Testis (tissue), 3 donors: ENCODE measurements around the gene ZCCHC7. TPM values are rescaled to one million over a fixed set of nuclear protein-coding genes. Genes with fewer than 3 reads are reported as not detected.

Experiments used
- DNase-seq: peaks from one replicate; pipeline ENCODE4 v3.0.0-alpha.2; 2019
- H3K27ac ChIP-seq, 2 donors: fragments of 200-600 bp; sonication (generic); one replicate each; pipeline ENCODE4 v1.5.1; 2019
- H3K27me3 ChIP-seq: fragments of 200-600 bp; sonication (generic); one replicate; pipeline ENCODE4 v1.5.1; 2019
- H3K36me3 ChIP-seq: fragments of 200-600 bp; sonication (generic); one replicate; pipeline ENCODE4 v1.5.1; 2017; ENCODE audit warnings: low read depth; ENCODE audit errors: missing control alignments
- H3K4me1 ChIP-seq: fragments of 200-600 bp; sonication (generic); one replicate; pipeline ENCODE4 v1.5.1; 2019
- H3K4me3 ChIP-seq, 2 donors: fragments of 200-600 bp; sonication (generic); one replicate each; pipeline ENCODE4 v1.5.1; 2017 to 2019
- H3K9me3 ChIP-seq: fragments of 200-600 bp; sonication (generic); one replicate; pipeline ENCODE4 v1.5.1; 2017
- POLR2A ChIP-seq: fragments of 450-650 bp; IDR thresholded peaks from one replicate; pipeline ENCODE4 v1.6.1; 2017; ENCODE audit warnings: antibody characterized with exemption, mild to moderate bottlenecking, moderate library complexity
- WGBS, 2 donors: methylation state at CpG; one replicate each; pipeline ENCODE4 v1.1.5; 2018; 5-methylcytosine and 5-hydroxymethylcytosine counted together
- intact Hi-C: fragments of 100-400 bp; cut with DNase I; formaldehyde crosslinking; loops from one replicate; pipeline ENCODE4 v1.15.1; 2023; ENCODE audit warnings: low total_unique reads
- polyA plus RNA-seq: library from polyadenylated mRNA; stranded (reverse); fragments of 350-450 nt; fragmentation: Illumina TruSeq; extraction: RNeasy Lipid Tissue Mini Kit (QIAGEN cat#74804); gene quantifications from one replicate; pipeline ENCODE4 v1.2.3, GENCODE V29; 2014; ENCODE audit warnings: low read depth, low replicate concordance; ENCODE audit not compliant: insufficient read depth
- total RNA-seq, 2 donors: library from RNA; depleted of rRNA; stranded (reverse); fragments of >200 nt; gene quantifications; one replicate each; pipeline ENCODE4 v1.2.3, GENCODE V29; 2016
- TF ChIP-seq, protein P1 (sequence below), 3 experiments: fragments of 450-650 bp in 2 of 3; fragments of 200-600 bp in 1 of 3; sonication (generic) in 1 of 3; IDR thresholded peaks; one replicate each; pipeline ENCODE4 v1.5.1; 2016 to 2019; ENCODE audit warnings: antibody characterized with exemption in 3 of 3, mild to moderate bottlenecking in 2 of 3, moderate library complexity in 1 of 3

The ZCCHC7 gene
- total and polyA plus RNA-seq, 3 donors from 2014 or later = 14.4 to 20.6 (median 18.5) TPM

DNA sequence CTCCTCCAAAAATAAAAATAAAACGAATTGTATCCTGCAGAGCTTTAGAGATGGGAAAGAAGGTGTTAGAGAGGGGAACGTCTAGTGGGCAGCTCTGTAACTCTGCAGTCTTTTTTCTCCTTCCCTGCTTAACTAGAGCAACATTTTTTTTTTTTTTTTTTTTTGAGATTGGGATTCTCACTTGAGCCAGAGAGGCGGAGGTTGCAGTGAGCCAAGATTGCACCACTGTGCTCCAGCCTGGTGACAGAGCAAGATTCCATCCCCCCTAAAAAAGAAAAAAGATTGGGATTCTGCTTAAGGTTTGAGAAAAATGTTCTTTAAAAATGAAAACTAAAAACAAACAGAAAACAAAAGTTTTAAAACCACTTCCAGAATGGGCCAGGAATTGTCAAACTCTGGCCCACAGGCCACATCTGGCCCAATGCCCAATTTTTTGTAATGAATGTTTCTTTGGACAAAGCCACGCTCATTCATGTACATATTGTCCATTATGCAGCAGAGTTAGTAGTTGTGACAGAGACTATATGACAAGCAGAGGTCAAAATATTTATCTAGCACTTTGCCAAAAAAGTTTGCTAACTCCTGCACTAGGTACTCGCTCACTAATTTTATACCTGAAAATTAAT lies 98.5 kb downstream of the ZCCHC7 start:
- Histone ChIP-seq H3K36me3 (no peaks in the 10 kb centered on the region), H3K4me3 (no peak overlapping the region), H3K4me1 (no peaks in the 10 kb centered on the region), H3K27ac (no peak overlapping the region), H3K9me3 (no peaks in the 10 kb centered on the region), H3K27me3 (no peaks in the 10 kb centered on the region)
- 87 to 92% methylated on average over 5 of the region's 5 CpGs for WGBS, 2 donors
- TF ChIP-seq, protein P1, sequence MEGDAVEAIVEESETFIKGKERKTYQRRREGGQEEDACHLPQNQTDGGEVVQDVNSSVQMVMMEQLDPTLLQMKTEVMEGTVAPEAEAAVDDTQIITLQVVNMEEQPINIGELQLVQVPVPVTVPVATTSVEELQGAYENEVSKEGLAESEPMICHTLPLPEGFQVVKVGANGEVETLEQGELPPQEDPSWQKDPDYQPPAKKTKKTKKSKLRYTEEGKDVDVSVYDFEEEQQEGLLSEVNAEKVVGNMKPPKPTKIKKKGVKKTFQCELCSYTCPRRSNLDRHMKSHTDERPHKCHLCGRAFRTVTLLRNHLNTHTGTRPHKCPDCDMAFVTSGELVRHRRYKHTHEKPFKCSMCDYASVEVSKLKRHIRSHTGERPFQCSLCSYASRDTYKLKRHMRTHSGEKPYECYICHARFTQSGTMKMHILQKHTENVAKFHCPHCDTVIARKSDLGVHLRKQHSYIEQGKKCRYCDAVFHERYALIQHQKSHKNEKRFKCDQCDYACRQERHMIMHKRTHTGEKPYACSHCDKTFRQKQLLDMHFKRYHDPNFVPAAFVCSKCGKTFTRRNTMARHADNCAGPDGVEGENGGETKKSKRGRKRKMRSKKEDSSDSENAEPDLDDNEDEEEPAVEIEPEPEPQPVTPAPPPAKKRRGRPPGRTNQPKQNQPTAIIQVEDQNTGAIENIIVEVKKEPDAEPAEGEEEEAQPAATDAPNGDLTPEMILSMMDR (IDR thresholded peaks at IDR 0.05) = no peak
- TF ChIP-seq POLR2A = no peak
- intact Hi-C loops = no loop called here
- DNase-seq = no peak

DNA sequence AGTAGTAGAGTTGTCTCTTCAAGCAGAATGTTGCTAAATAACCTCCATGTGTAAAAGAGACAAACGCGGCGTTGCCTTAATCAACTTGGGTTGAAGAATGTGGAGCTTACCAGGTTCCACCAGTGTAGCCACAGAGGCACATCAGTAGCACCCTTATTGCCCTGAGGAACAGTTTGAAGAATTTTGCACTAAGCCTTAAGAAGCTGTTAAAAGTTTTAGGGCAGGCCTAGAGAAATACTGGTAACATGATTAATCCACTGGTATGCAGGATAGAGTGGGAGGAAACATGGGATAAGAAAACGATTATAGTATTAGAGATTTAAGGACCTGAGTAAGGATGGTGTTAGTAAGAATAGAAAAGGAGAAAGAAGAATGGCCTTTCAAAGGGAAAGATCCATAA lies 100.6 kb downstream of the ZCCHC7 start:
- no peaks in the 10 kb centered on the region for H3K4me1 ChIP-seq
- H3K4me3 ChIP-seq = no peak overlapping the region
- intact Hi-C loops = no loop called here
- no peaks in the 10 kb centered on the region for H3K27me3 ChIP-seq
- TF ChIP-seq, protein P1 (IDR thresholded peaks at IDR 0.05) = no peak
- no peak for TF ChIP-seq POLR2A
- H3K36me3 ChIP-seq = no peaks in the 10 kb centered on the region
- no peak for DNase-seq
- H3K9me3 ChIP-seq = no peaks in the 10 kb centered on the region
- H3K27ac ChIP-seq = no peak overlapping the region
- WGBS, 2 donors = 86 to 89% methylated on average over 4 of the region's 4 CpGs

DNA sequence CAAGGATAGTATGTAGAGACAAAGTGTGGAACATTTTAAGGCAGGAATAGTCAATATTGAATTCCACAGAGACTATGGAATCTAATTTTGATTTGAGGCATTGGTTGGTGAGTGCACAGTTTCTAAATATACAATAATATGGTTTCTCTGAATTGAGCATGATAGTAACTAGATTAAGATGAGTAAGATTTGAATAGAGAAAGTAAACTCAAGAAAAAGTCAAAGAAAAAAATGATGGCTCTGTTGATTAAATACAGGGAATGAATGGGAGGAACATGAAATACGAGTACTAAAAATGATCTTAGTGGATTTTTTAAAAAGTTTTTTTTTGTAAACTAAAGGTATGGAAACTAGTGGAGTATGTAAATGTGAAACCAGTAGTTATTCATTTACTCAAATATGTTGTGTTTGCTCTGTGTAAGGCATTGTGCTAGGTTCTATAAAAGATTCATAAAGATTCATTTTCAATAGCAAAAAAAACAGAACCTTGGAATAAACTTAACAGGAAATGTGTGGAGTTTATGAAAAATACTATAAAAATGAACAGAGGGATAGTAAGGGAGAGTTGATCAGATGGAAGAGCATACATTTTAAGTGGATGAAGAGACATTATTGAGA lies 101.2 kb downstream of the ZCCHC7 start:
- TF ChIP-seq POLR2A = no peak
- TF ChIP-seq, protein P1 (IDR thresholded peaks at IDR 0.05) = no peak
- intact Hi-C loops = no loop called here
- Histone ChIP-seq H3K4me3 (no peak overlapping the region), H3K27me3 (no peaks in the 10 kb centered on the region), H3K4me1 (no peaks in the 10 kb centered on the region), H3K27ac (no peak overlapping the region), H3K9me3 (no peaks in the 10 kb centered on the region), H3K36me3 (no peaks in the 10 kb centered on the region)
- no peak for DNase-seq
- 92 to 96% methylated on average over 1 of the region's 1 CpG for WGBS, 2 donors

DNA sequence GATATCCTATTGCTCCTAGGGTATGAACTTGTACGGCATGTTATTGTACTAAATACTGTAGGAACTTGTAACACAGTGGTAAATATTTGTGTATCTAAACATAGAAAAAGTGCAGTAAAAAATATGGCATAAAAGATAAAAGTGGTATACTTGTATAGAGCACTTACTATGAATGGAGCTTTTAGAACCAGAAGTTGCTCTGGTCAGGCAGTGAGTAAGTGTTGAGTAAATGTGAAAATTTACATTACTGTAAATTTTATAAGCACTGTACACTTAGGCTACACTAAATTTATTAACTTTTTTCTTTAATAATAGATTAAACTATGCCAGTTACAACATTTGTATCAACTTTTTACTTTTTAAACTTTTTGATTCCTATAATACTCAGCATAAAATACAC lies 109.1 kb downstream of the ZCCHC7 start:
- no peak for DNase-seq
- no peak overlapping the region for H3K4me3 ChIP-seq
- H3K27ac ChIP-seq = no peak overlapping the region
- WGBS, 2 donors = 81 to 94% methylated on average over 1 of the region's 1 CpG
- no peaks in the 10 kb centered on the region for H3K9me3 ChIP-seq
- TF ChIP-seq, protein P1 (IDR thresholded peaks at IDR 0.05) = no peak
- no peak for TF ChIP-seq POLR2A
- intact Hi-C loops = no loop called here
- H3K4me1 ChIP-seq = no peaks in the 10 kb centered on the region
- H3K27me3 ChIP-seq = no peaks in the 10 kb centered on the region
- H3K36me3 ChIP-seq = no peaks in the 10 kb centered on the region
